Smooth muscle cell of trachea (primary cell): ENCODE measurements around the gene SPIN2A. TPM values are rescaled to one million over a fixed set of nuclear protein-coding genes. Genes with fewer than 3 reads are reported as not detected.

Source experiments
- total RNA-seq: library from RNA; depleted of rRNA; stranded (reverse); fragments of >200 nt; gene quantifications from 2 replicates; pipeline ENCODE4 v1.2.1, GENCODE V29; 2014

Gene SPIN2A
- total RNA-seq = 0.99 and 1.0 TPM in 2 replicates

GRCh38 chrX:57137073-57137472, at the start of gene SPIN2A:
Gene SPIN2A, minus strand, starts transcription at chrX:57137397. Its CDS starts 800 bp downstream, at chrX:57136597.

GRCh38 chrX:57121162-57121755, 15.9 kb downstream of the SPIN2A start, which contains the start of gene SPIN2B:
Gene SPIN2B, minus strand, starts transcription at chrX:57121548.

Other genes with a start within 250 kb of the SPIN2A start
- gene SPIN3, start 141.9 kb downstream of the SPIN2A start, total RNA-seq = 8.6 and 10.6 TPM in 2 replicates
- 8.4 and 13.1 TPM in 2 replicates for gene SPIN2B, start 15.8 kb downstream of the SPIN2A start, total RNA-seq
- under 0.01 and 0.15 TPM in 2 replicates for gene FAAH2, start 149.3 kb upstream of the SPIN2A start, total RNA-seq